Measurements from ENCODE around the gene NIPA2. TPM values are rescaled to one million over a fixed set of nuclear protein-coding genes. Genes with fewer than 3 reads are reported as not detected.

Gene NIPA2
- total RNA-seq, 1 donor from 2014 or later: 43.6 TPM

GRCh38 chr15:22893881-22894280 lies 55.4 kb downstream of the NIPA2 start:
- peaks cover 74% of the 10 kb centered on the region for H3K36me3 ChIP-seq
- no peak overlapping the region for H3K4me3 ChIP-seq
- DNase-seq (no peak), ATAC-seq (no peak)
- no peaks in the 10 kb centered on the region for H3K27me3 ChIP-seq (ENCODE audit: low read depth)
- H3K27ac ChIP-seq: no peak overlapping the region
- intact Hi-C loops (cut with DNase I): no loop called here
- TF ChIP-seq CTCF (IDR thresholded peaks at IDR 0.05): no peak
- no peaks in the 10 kb centered on the region for H3K4me1 ChIP-seq
- H3K9me3 ChIP-seq: no peaks in the 10 kb centered on the region

- H3K4me1 ChIP-seq: no peaks in the 10 kb centered on the region
- intact Hi-C loops (cut with DNase I): no loop called here
- H3K27ac ChIP-seq: no peak overlapping the region
- no peaks in the 10 kb centered on the region for H3K27me3 ChIP-seq (ENCODE audit: low read depth)
- H3K36me3 ChIP-seq: peaks cover 90% of the 10 kb centered on the region
- no peak overlapping the region for H3K4me3 ChIP-seq
- DNase-seq (no peak), ATAC-seq (no peak)
- no peaks in the 10 kb centered on the region for H3K9me3 ChIP-seq
- TF ChIP-seq CTCF (IDR thresholded peaks at IDR 0.05): no peak
These were observed 57.2 kb downstream of the NIPA2 start for GRCh38 chr15:22895465-22896190.

GRCh38 chr15:22902046-22902445 lies 63.6 kb downstream of the NIPA2 start:
- Histone ChIP-seq H3K36me3 (peaks cover 99% of the 10 kb centered on the region), H3K27me3 (ENCODE audit: low read depth) (no peaks in the 10 kb centered on the region), H3K4me3 (no peak overlapping the region), H3K9me3 (no peaks in the 10 kb centered on the region), H3K4me1 (no peaks in the 10 kb centered on the region), H3K27ac (no peak overlapping the region)
- ATAC-seq (no peak), DNase-seq (no peak)
- intact Hi-C loops (cut with DNase I): no loop called here
- no peak for TF ChIP-seq CTCF (IDR thresholded peaks at IDR 0.05)

- intact Hi-C loops (cut with DNase I): no loop called here
- no peaks in the 10 kb centered on the region for H3K9me3 ChIP-seq
- H3K27ac ChIP-seq: no peak overlapping the region
- no peak overlapping the region for H3K4me3 ChIP-seq
- ATAC-seq (peak; percentile 12 to 18), DNase-seq (no peak)
- no peak for TF ChIP-seq CTCF (IDR thresholded peaks at IDR 0.05)
- H3K36me3 ChIP-seq: peaks cover 99% of the 10 kb centered on the region
- H3K27me3 ChIP-seq (ENCODE audit: low read depth): no peaks in the 10 kb centered on the region
- no peaks in the 10 kb centered on the region for H3K4me1 ChIP-seq
These were observed 64.1 kb downstream of the NIPA2 start for GRCh38 chr15:22902578-22902977.

GRCh38 chr15:22902981-22903380 lies 64.5 kb downstream of the NIPA2 start:
- Histone ChIP-seq H3K4me3 (no peak overlapping the region), H3K9me3 (no peaks in the 10 kb centered on the region), H3K36me3 (peaks cover 99% of the 10 kb centered on the region), H3K4me1 (no peaks in the 10 kb centered on the region), H3K27me3 (ENCODE audit: low read depth) (no peaks in the 10 kb centered on the region), H3K27ac (no peak overlapping the region)
- intact Hi-C loops (cut with DNase I): no loop called here
- no peak for TF ChIP-seq CTCF (IDR thresholded peaks at IDR 0.05)
- ATAC-seq (peak in 1 of 2 donors; percentile 16), DNase-seq (no peak)

Measured in lower lobe of right lung (tissue), 2 donors.